Measurements from ENCODE around the gene TACC3.

- no peak for TF ChIP-seq CTCF (conservative IDR thresholded peaks at IDR 0.05; ENCODE audit: low read depth, low read length)
- no peak for TF ChIP-seq EZH2 (IDR thresholded peaks at IDR 0.05; ENCODE audit: low read length, unreplicated experiment)
- TF ChIP-seq EZH2phosphoT487 (IDR thresholded peaks at IDR 0.05; ENCODE audit: borderline replicate concordance, low read length): no peak
These were observed 18.8 kb downstream of the TACC3 start for GRCh38 chr4:1740021-1740545.

Measured in PC-3 (cell line).